Measurements from ENCODE around the gene LSM10.

GRCh38 chr1:36447450-36447849 lies 49.7 kb upstream of the LSM10 start:
- no peak for TF ChIP-seq CTCF (conservative IDR thresholded peaks at IDR 0.05; ENCODE audit: low read depth, low read length)
- no peak for TF ChIP-seq EZH2 (IDR thresholded peaks at IDR 0.05; ENCODE audit: low read length, unreplicated experiment)

All from PC-3 (cell line).